Lower lobe of right lung (tissue), 2 donors: ENCODE data around the gene DUS1L. TPM values are rescaled to one million over a fixed set of nuclear protein-coding genes. Genes with fewer than 3 reads are reported as not detected.

Source experiments
- ATAC-seq, 2 donors: fragments of 200-7000 bp; cut with Tn5 transposase; one replicate each; pipeline ENCODE4 v1.9.1; 2020 to 2022; ENCODE audit warnings: mild to moderate bottlenecking in 2 of 2, moderate library complexity in 2 of 2
- DNase-seq: peaks from one replicate; pipeline ENCODE4 v3.0.0-alpha.2; 2020
- H3K27ac ChIP-seq: fragments of 200-600 bp; one replicate; pipeline ENCODE4 v1.8.0; 2022
- H3K27me3 ChIP-seq: fragments of 200-600 bp; one replicate; pipeline ENCODE4 v1.8.0; 2022; ENCODE audit warnings: low read depth
- H3K36me3 ChIP-seq: fragments of 200-600 bp; one replicate; pipeline ENCODE4 v1.8.0; 2022; ENCODE audit warnings: mild to moderate bottlenecking
- H3K4me1 ChIP-seq: fragments of 200-600 bp; one replicate; pipeline ENCODE4 v1.8.0; 2022
- H3K4me3 ChIP-seq: fragments of 200-600 bp; one replicate; pipeline ENCODE4 v1.8.0; 2022; ENCODE audit warnings: mild to moderate bottlenecking
- H3K9me3 ChIP-seq: fragments of 200-600 bp; one replicate; pipeline ENCODE4 v1.8.0; 2022
- intact Hi-C: fragments of 100-400 bp; cut with DNase I; formaldehyde crosslinking; loops from one replicate; pipeline ENCODE4 v1.11.0; 2022
- total RNA-seq: library from RNA; stranded (reverse); fragmentation: NEBNext Ultra II Directional; extraction: Animal tissue kit (Norgen Biotek cat#: 25700); gene quantifications from one replicate; pipeline ENCODE4 v1.2.1, GENCODE V29; 2021
- TF ChIP-seq, protein P1 (sequence below): fragments of 200-600 bp; IDR thresholded peaks from one replicate; pipeline ENCODE4 v1.8.0; 2022; ENCODE audit warnings: antibody characterized with exemption, mild to moderate bottlenecking
- donor health status: DM: no; HTN: yes; CAD: no; lungs with severe emphysema.

DUS1L gene
- total RNA-seq, 1 donor from 2014 or later = 85.1 TPM

DNA sequence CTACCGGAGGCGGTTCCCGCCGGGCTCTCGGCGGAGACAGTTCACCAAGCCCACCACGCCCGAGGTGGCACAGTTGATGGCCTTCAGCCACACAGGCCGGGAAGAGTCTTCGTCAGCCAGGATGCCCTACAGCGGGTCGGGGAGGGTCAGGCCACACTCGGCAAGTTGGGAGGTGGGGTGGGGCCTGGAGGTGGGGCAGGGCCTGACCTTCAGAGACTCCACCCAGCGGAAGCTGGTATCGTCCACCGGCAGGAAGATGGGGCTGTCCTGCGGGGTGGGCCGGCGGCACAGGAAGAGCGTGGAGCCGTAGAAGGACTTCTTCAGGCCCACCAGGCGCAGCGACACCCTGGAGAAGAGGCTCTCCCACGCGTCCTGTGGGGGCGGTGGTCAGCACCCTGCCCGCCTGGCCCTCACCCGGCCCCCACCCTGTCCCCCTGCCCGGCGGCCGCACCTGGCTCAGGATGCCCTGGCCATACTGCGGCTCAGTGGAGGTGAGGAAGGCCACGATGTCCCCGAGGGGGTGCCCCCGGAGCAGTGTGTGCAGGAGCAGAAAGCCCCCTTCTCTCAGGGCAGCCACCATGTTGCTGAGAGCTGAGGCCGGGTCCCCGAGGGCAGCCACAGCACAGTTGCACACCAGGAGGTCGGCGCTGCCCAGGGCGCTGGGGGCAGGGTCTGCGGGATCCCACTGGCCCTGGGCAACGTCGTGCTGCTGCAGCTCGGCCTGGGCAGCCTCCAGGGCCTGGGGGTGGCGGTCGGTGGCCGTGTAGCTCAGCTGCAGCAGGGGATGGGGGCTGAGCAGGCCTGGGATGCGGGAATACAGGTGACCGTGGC lies 19.6 kb upstream of the DUS1L start:
- TF ChIP-seq, protein P1, sequence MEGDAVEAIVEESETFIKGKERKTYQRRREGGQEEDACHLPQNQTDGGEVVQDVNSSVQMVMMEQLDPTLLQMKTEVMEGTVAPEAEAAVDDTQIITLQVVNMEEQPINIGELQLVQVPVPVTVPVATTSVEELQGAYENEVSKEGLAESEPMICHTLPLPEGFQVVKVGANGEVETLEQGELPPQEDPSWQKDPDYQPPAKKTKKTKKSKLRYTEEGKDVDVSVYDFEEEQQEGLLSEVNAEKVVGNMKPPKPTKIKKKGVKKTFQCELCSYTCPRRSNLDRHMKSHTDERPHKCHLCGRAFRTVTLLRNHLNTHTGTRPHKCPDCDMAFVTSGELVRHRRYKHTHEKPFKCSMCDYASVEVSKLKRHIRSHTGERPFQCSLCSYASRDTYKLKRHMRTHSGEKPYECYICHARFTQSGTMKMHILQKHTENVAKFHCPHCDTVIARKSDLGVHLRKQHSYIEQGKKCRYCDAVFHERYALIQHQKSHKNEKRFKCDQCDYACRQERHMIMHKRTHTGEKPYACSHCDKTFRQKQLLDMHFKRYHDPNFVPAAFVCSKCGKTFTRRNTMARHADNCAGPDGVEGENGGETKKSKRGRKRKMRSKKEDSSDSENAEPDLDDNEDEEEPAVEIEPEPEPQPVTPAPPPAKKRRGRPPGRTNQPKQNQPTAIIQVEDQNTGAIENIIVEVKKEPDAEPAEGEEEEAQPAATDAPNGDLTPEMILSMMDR = no peak
- Histone ChIP-seq H3K36me3 (peaks cover 100% of the 10 kb centered on the region), H3K9me3 (no peaks in the 10 kb centered on the region), H3K27ac (no peak overlapping the region), H3K27me3 (no peaks in the 10 kb centered on the region), H3K4me1 (no peaks in the 10 kb centered on the region), H3K4me3 (no peak overlapping the region)
- DNase-seq = no peak
- intact Hi-C loops = no loop called here
- ATAC-seq = no peak

DNA sequence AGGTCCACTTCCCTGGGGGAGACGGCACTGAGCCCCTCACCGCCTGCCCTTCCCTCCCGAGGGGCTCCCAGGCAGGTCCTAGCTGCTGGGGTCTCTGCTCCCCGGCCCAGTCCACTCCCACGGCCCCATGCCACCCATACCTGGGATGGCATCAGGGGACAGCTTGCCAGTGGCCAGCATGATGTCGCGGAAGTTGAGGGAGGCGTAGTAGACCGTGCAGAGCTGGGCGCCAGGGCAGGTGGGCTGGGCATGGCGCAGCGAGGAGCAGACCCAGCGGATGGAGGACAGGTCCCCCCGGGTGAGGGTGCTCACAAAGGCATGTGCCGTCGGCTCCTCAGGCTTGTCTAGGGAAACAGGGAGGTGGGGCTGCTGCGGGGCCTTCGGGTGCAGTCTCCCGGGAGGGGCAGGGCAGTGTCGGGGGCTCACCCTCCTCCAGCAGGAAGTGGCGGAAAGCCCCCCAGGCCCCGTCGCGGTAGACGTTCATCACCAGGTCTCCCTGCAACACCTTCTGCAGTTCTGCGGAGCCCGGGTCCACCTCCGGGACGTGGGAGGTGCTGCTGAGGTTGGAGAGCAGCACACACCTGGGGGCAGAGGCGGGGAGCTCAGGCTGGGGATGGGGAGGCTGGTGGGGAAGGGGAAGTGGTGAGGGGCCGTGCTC lies 18.9 kb upstream of the DUS1L start:
- Histone ChIP-seq H3K9me3 (no peaks in the 10 kb centered on the region), H3K27ac (no peak overlapping the region), H3K4me3 (no peak overlapping the region), H3K36me3 (peaks cover 100% of the 10 kb centered on the region), H3K4me1 (no peaks in the 10 kb centered on the region), H3K27me3 (no peaks in the 10 kb centered on the region)
- TF ChIP-seq, protein P1 = no peak
- intact Hi-C loops = no loop called here
- DNase-seq = no peak
- no peak for ATAC-seq

DNA sequence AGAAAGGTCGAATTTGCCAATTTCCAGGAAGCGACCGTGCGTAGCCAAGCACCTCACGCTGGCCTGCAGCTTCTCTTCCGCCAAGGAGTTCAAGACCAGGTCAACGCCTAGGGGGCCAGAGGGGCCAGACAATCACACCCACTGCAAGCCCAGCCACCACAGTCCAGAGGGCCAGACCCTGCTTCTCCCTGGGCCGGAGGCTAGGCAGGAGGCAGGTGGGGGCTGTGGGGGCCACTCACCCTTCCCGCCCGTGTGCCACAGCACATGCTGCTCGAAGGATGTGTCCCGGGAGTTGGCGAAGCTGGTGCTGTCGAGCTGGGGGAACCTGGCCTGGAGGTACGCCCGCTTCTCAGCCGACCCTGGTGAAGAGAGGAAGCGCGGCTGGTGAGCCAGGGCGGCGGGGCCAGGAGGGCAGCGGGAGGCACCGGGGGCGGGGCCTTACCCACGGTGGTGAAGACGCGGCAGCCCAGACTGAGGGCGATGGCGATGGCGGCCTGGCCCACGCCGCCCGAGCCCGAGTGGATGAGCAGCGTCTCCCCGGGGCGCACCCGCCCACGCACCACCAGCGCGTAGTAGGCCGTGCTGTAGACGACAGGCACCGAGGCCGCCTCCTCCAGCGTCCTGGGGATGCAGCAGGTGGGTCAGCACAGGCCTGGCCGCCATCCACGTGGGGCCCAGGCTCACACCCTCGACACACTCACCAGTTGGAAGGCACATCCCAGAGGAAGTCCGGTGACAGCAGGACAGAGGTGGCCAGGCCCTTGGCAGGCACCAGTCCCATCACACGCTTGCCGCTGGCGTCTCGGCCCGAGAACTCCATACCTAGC lies 18.1 kb upstream of the DUS1L start:
- DNase-seq (no peak), ATAC-seq (no peak)
- no peak overlapping the region for H3K27ac ChIP-seq
- no peaks in the 10 kb centered on the region for H3K27me3 ChIP-seq
- peaks cover 100% of the 10 kb centered on the region for H3K36me3 ChIP-seq
- H3K4me3 ChIP-seq = no peak overlapping the region
- no peaks in the 10 kb centered on the region for H3K9me3 ChIP-seq
- TF ChIP-seq, protein P1 = no peak
- H3K4me1 ChIP-seq = no peaks in the 10 kb centered on the region
- intact Hi-C loops = no loop called here

DNA sequence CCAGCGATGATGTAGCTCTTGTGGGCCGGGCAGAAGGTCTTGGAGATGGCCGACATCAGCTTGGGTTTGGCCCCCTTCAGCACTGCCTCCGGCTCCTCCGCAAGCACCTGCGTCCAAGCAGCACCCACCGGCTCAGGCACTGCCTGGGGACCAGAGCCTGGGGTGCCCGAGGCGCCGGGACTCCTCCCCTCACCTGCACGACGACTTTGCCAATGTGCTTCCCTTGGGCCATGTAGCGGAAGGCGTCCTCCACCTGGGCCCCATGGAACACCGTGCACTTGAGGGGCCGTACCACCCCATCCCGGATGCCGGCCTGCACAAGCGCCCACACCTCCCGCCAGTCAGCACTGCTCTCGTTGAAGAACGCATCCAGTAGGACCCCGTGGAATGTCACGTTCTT lies 17.4 kb upstream of the DUS1L start:
- Histone ChIP-seq H3K9me3 (no peaks in the 10 kb centered on the region), H3K27ac (no peak overlapping the region), H3K4me3 (no peak overlapping the region), H3K36me3 (peaks cover 96% of the 10 kb centered on the region), H3K4me1 (no peaks in the 10 kb centered on the region), H3K27me3 (no peaks in the 10 kb centered on the region)
- intact Hi-C loops = no loop called here
- DNase-seq = no peak
- TF ChIP-seq, protein P1 = no peak
- no peak for ATAC-seq

DNA sequence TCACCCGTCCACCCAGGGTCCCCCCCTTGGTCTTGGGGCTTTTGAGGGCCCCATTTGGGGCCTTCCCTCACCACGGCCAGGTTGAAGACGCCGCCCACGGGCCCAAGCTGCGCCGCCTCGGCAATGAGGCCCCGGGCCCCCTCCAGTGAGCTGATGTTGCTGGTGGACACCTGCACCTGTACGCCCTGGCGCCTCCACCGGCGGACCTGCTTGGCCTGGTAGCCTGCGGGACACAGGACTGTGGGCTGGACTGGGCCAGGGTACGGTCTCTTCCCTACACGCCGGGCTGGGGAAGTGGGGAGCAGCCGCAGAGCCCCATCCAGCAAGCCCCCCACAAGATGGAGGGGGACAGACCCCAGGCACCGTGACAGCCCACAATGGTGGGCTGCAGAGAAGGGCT lies 16.9 kb upstream of the DUS1L start:
- intact Hi-C loops = no loop called here
- H3K4me1 ChIP-seq = no peaks in the 10 kb centered on the region
- no peak overlapping the region for H3K4me3 ChIP-seq
- no peaks in the 10 kb centered on the region for H3K27me3 ChIP-seq
- ATAC-seq (no peak), DNase-seq (no peak)
- TF ChIP-seq, protein P1 = no peak
- peaks cover 91% of the 10 kb centered on the region for H3K36me3 ChIP-seq
- H3K27ac ChIP-seq = no peak overlapping the region
- H3K9me3 ChIP-seq = no peaks in the 10 kb centered on the region
